ENCODE results near the gene MAP1S. TPM values are rescaled to one million over a fixed set of nuclear protein-coding genes. Genes with fewer than 3 reads are reported as not detected.
"Not testable (repeated sequence)": the region's sequence is repeated elsewhere in the genome, so short reads cannot be mapped to it uniquely, and the experiment has no call there.

MAP1S gene
- total RNA-seq, 5 donors from 2014 or later (not counting 1 experiment from before 2014, with no cell fraction given) = 32.8 to 78.5 (median 66.0) TPM

GRCh38 chr19:17778968-17779929 lies 60.0 kb downstream of the MAP1S start:
- H3K27ac Mint-ChIP-seq = peak overlapping the region in 1 of 2 donors; percentile 52
- ATAC-seq (replicated peaks in 1 of 4) = peak in 1 of 4 experiments; percentile 7
- H3K9me3 Mint-ChIP-seq = no peaks in the 10 kb centered on the region
- H3K36me3 ChIP-seq (ENCODE audit: control insufficient read depth in 2 of 2, extremely low read depth in 1 of 2, insufficient read depth in 1 of 2, low read length in 1 of 2) = peaks cover 33 to 45% of the 10 kb centered on the region in 2 donors
- H3K4me3 ChIP-seq (ENCODE audit: control insufficient read depth in 1 of 2, extremely low read depth in 1 of 2, low read length in 1 of 2) = no peak overlapping the region
- DNase-seq = no peak
- CTCF ChIA-PET = no interaction called here
- H3K4me3 Mint-ChIP-seq = no peak overlapping the region
- POLR2A ChIA-PET = interaction anchor here in 1 of 2 donors (0.6 kb wide), 2 partner anchors 70 to 78 kb away, joined by 4 read pairs; no protein-coding TSS in a partner anchor
- no peaks in the 10 kb centered on the region for H3K27me3 Mint-ChIP-seq
- 88% methylated on average over 21 of the region's 25 CpGs for WGBS (ENCODE audit: insufficient coverage)
- H3K4me1 ChIP-seq (ENCODE audit: control insufficient read depth in 1 of 2, extremely low read depth in 1 of 2, insufficient read depth in 2 of 2, low read length in 2 of 2) = peaks cover 0 to 16% of the 10 kb centered on the region in 2 experiments
- H3K27me3 ChIP-seq (replicated peaks in 1 of 2; ENCODE audit: control insufficient read depth in 2 of 2, extremely low read depth in 1 of 2, insufficient read depth in 2 of 2, low read length in 1 of 2) = no peaks in the 10 kb centered on the region
- H3K9me3 ChIP-seq = no peaks in the 10 kb centered on the region
- peaks cover 3 to 18% (median 16%) of the 10 kb centered on the region in 3 donors for H3K4me1 Mint-ChIP-seq
- H3K27ac ChIP-seq (ENCODE audit: low read length) = no peak overlapping the region
- peaks cover 23% of the 10 kb centered on the region for H3K36me3 Mint-ChIP-seq

DNA sequence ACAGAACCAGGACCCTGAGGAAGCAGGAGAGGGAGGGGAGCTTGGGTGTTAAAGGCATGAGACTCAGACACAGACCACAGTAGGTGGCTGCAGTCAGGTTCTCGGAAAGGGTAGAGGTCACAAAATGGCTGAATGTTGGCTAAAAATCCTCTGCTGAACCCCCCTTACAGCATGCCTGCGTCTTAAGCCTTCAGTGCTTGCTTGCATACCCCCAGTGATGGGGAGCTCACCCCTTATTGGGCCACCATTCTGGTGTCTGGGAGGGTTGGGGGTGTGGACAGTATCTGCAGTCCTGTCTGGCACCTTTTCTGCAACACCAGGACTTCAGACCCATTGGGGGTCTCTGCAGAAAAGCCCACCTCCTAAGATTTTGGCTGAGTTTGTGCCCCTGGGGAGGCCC lies 61.5 kb downstream of the MAP1S start:
- H3K9me3 ChIP-seq = no peaks in the 10 kb centered on the region
- WGBS (ENCODE audit: insufficient coverage) = 67% methylated on average over 1 of the region's 2 CpGs
- POLR2A ChIA-PET = no interaction called here
- peaks cover 0 to 19% of the 10 kb centered on the region in 2 experiments for H3K4me1 ChIP-seq (ENCODE audit: control insufficient read depth in 1 of 2, extremely low read depth in 1 of 2, insufficient read depth in 2 of 2, low read length in 2 of 2)
- CTCF ChIA-PET = no interaction called here
- H3K27me3 ChIP-seq (replicated peaks in 1 of 2; ENCODE audit: control insufficient read depth in 2 of 2, extremely low read depth in 1 of 2, insufficient read depth in 2 of 2, low read length in 1 of 2) = no peaks in the 10 kb centered on the region
- no peak overlapping the region for H3K27ac Mint-ChIP-seq
- no peaks in the 10 kb centered on the region for H3K9me3 Mint-ChIP-seq
- peaks cover 7 to 20% (median 16%) of the 10 kb centered on the region in 3 donors for H3K4me1 Mint-ChIP-seq
- peaks cover 21% of the 10 kb centered on the region for H3K36me3 Mint-ChIP-seq
- H3K4me3 Mint-ChIP-seq = no peak overlapping the region
- no peak overlapping the region for H3K27ac ChIP-seq (ENCODE audit: low read length)
- ATAC-seq (replicated peaks in 1 of 4) = no peak
- H3K27me3 Mint-ChIP-seq = no peaks in the 10 kb centered on the region
- H3K4me3 ChIP-seq (ENCODE audit: control insufficient read depth in 1 of 2, extremely low read depth in 1 of 2, low read length in 1 of 2) = no peak overlapping the region
- peaks cover 28 to 39% of the 10 kb centered on the region in 2 donors for H3K36me3 ChIP-seq (ENCODE audit: control insufficient read depth in 2 of 2, extremely low read depth in 1 of 2, insufficient read depth in 1 of 2, low read length in 1 of 2)
- DNase-seq = no peak

GRCh38 chr19:17783721-17784120 lies 64.4 kb downstream of the MAP1S start:
- H3K9me3 Mint-ChIP-seq; H3K4me3 Mint-ChIP-seq; H3K27me3 Mint-ChIP-seq; POLR2A ChIA-PET; H3K27ac Mint-ChIP-seq; H3K4me3 ChIP-seq (ENCODE audit: control insufficient read depth in 1 of 2, extremely low read depth in 1 of 2, low read length in 1 of 2); H3K27ac ChIP-seq (ENCODE audit: low read length); ATAC-seq (replicated peaks in 1 of 4); H3K27me3 ChIP-seq (replicated peaks in 1 of 2; ENCODE audit: control insufficient read depth in 2 of 2, extremely low read depth in 1 of 2, insufficient read depth in 2 of 2, low read length in 1 of 2); H3K9me3 ChIP-seq; DNase-seq: not testable (repeated sequence)
- peaks cover 7 to 15% (median 10%) of the 10 kb centered on the region in 3 donors for H3K4me1 Mint-ChIP-seq
- H3K36me3 Mint-ChIP-seq = peaks cover 31% of the 10 kb centered on the region
- Histone ChIP-seq H3K36me3 (ENCODE audit: control insufficient read depth in 2 of 2, extremely low read depth in 1 of 2, insufficient read depth in 1 of 2, low read length in 1 of 2) (peaks cover 27 to 44% of the 10 kb centered on the region in 2 donors), H3K4me1 (ENCODE audit: control insufficient read depth in 1 of 2, extremely low read depth in 1 of 2, insufficient read depth in 2 of 2, low read length in 2 of 2) (peaks cover 0 to 15% of the 10 kb centered on the region in 2 experiments)
- CTCF ChIA-PET = interaction anchor here in 1 of 2 donors (0.7 kb wide), 1 partner anchor 173 kb away, joined by 3 read pairs; no protein-coding TSS in a partner anchor
- WGBS (ENCODE audit: insufficient coverage) = 91% methylated on average over 3 of the region's 5 CpGs

Other genes starting within 250 kb of the MAP1S start
- 10 to 100 TPM in 3 of 5 donors, 1 to 10 TPM in 2; 5.9 to 13.3 (median 10.5) TPM for gene SLC27A1, start 249.0 kb upstream of the MAP1S start, total RNA-seq
- gene PGLS, start 207.8 kb upstream of the MAP1S start, total RNA-seq = 100 to 1,000 TPM in 1 of 5 donors, 10 to 100 TPM in 4; 46.2 to 103 (median 77.5) TPM
- 10 to 100 TPM; 43.0 to 78.1 (median 70.8) TPM for gene COLGALT1, start 163.8 kb upstream of the MAP1S start, total RNA-seq
- under 1 TPM in 4 of 5 donors, not detected in 1; 0.07 to 0.18 (median 0.13) TPM for gene UNC13A, start 31.1 kb upstream of the MAP1S start, total RNA-seq
- 100 to 1,000 TPM in 3 of 5 donors, 10 to 100 TPM in 2; 63.0 to 129 (median 118) TPM for gene FCHO1, start 32.0 kb downstream of the MAP1S start, total RNA-seq
- 1 to 10 TPM in 1 of 5 donors, under 1 TPM in 4; 0.12 to 1.2 (median 0.79) TPM for gene B3GNT3, start 75.7 kb downstream of the MAP1S start, total RNA-seq
- gene INSL3, start 102.0 kb downstream of the MAP1S start, total RNA-seq = 1 to 10 TPM; 4.3 to 8.9 (median 5.4) TPM
- 100 to 1,000 TPM; 120 to 224 (median 127) TPM for gene JAK3, start 128.5 kb downstream of the MAP1S start, total RNA-seq
- gene RPL18A, start 140.4 kb downstream of the MAP1S start, total RNA-seq = 1,000 to 10,000 TPM; 3,000 to 4,207 (median 4,048) TPM
- gene SLC5A5, start 152.5 kb downstream of the MAP1S start, total RNA-seq = 1 to 10 TPM; 2.1 to 5.7 (median 3.5) TPM
- 10 to 100 TPM; 24.8 to 51.1 (median 41.5) TPM for gene CCDC124, start 213.5 kb downstream of the MAP1S start, total RNA-seq
- gene KCNN1, start 247.6 kb downstream of the MAP1S start, total RNA-seq = not detected

Measured in T-cell (primary cell).